GM19023 (cell line): ENCODE results near the gene TAS1R3.

Source experiments
- ATAC-seq: cut with Tn5 transposase; IDR thresholded peaks from one replicate; pipeline ENCODE4 v1.9.1; 2021; ENCODE audit warnings: mild to moderate bottlenecking, moderate library complexity; ENCODE audit not compliant: unreplicated experiment

TAS1R3 gene

DNA sequence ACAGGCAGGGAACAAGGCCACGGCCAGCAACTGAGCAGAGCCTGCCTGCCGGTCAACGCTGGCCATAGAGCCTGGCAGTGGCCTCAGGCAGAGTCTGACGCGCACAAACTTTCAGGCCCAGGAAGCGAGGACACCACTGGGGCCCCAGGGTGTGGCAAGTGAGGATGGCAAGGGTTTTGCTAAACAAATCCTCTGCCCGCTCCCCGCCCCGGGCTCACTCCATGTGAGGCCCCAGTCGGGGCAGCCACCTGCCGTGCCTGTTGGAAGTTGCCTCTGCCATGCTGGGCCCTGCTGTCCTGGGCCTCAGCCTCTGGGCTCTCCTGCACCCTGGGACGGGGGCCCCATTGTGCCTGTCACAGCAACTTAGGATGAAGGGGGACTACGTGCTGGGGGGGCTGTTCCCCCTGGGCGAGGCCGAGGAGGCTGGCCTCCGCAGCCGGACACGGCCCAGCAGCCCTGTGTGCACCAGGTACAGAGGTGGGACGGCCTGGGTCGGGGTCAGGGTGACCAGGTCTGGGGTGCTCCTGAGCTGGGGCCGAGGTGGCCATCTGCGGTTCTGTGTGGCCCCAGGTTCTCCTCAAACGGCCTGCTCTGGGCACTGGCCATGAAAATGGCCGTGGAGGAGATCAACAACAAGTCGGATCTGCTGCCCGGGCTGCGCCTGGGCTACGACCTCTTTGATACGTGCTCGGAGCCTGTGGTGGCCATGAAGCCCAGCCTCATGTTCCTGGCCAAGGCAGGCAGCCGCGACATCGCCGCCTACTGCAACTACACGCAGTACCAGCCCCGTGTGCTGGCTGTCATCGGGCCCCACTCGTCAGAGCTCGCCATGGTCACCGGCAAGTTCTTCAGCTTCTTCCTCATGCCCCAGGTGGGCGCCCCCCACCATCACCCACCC is at the start of gene TAS1R3:
Gene TAS1R3, plus strand, starts transcription at position 213 of the 898 bp plus-strand sequence. Its CDS starts 66 bp downstream, at position 279.
- no peak for ATAC-seq

DNA sequence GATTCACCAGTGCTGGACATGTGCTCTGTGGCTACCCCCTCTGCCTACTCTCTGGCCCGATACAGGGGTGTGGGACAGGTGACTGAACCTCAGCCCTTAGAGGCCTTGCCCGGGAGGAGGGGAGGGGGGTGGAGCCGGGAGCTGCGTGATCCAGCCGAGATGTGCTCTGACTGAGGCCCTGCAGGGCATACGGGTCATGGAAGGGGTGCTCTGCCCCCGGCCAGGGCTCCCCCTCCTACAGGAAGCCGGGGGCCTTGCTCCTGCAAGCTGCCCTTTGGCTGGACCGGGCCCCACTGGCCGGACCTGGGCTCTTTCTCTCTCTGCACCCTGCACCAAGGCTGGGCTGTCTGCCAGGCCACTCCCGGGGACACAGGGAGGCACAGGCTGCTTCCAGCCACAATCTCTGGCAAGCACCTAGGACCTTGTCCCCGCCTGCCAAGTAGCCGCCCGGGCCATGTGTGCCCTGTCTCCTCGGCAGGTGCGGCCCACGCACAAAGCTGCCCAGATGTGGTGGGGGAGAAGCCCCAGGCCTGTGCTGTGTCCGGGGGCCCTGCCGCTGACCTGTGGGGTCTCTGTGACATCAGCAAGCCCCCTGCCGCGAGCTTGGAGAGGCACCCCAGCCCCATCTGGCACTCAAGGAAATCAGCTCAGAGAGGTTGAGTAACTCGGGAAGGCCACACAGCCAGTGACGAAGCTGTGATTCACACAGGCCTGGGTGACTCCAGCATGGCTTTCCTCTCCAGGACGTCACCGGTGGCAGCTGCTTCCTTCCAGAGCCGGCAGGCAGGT is 49.4 kb upstream of the TAS1R3 start:
- ATAC-seq: no peak

DNA sequence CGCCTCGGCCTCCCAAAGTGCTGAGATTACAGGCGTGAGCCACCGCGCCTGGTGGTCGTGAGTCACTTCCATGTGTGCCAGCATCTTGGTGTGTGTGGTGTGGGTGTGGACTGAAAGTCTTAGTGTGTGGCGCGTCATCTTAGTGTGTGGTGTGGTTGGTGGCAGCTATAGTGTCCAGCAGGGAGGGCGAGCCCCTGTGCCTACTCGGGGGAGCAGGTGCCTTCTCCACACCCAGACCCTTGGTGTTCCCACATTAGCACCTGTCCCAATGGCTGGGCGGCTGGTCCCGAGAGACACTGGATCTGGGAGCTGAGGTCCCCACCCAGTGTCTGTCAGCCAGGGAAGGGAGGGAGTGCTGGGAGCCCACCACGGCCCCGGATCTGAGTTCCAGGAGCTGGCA is 48.1 kb upstream of the TAS1R3 start:
- ATAC-seq: no peak

DNA sequence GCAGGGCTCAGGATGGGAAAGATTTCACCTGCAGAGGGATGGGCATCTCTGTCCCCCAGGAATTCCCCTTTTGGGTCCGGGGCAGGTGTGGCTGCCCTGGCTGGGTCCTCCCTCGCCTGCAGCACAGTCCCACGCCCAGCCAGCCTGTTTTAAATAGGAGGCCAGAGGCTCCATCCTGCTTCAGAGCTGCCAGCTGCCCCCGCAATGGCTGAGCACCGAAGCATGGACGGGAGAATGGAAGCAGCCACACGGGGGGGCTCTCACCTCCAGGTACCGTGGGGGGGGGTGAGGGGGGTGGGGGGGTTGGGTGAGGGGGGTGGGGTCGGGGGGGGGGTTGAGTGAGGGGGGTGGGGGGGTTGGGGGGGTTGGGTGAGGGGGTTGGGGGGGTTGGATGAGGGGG is 47.3 kb upstream of the TAS1R3 start:
- ATAC-seq: no peak

DNA sequence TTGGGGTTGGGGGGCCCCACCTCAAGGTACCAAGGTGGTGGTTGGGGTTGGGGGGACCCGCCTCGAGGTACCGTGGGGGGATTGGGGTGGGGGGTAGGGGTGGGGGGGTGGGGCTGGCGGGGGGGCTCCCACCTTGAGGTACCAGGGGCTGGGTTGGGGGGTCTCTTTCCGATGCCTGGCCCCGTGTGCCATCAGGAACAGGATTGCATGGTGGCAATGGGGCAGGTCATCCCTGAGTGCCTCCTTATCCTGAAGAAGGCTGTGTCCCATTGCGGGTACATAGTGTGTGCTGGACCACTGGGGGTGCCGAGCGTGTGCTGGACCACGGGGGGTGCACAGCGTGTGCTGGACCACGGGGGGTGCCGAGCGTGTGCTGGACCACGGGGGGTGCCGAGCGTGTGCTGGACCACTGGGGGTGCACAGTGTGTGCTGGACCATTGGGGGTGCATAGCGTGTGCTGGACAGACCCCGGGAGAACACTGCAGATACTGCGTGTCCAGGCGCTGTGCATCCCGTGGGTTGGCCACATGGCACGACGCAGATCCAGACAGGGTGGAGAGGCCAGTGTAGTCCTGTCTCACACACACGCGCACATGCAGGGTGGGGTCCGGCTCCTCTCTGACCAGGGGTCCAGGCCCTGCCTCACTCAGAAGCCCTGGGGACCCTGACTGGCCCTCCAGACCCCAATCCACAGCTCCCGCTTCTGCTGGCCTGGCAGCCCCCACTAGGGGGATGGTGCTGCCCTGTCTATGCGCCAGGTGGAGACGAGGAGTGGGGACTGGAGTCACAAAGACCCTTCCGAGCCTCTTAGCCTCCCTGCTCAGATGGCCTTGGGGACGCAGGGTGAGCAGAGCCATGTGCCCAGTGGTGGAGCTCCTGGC is 46.6 kb upstream of the TAS1R3 start:
- no peak for ATAC-seq

DNA sequence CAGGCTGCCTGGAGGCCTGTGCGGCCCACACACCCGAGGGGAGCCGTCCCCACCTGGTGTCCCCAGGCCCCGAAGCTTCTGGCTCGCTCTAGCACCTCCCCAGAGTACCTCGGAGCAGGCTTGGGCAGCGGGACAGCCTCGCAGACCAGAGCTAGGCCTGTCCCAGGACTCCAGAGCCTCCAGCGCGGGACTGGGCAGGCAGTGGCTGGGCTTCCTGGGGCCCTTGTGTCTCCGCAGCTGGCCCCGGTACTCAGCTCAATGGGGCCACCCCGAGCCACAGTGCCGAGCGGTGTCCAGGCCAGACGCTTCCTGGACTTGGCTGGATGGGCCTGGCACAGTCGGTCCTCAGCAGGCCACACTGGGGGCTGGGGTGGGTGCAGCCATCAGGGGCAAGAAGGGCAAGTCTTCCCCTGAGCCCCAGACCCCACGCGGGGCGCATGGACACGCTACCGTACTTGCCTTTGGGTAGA is 45.9 kb upstream of the TAS1R3 start:
- ATAC-seq: no peak

DNA sequence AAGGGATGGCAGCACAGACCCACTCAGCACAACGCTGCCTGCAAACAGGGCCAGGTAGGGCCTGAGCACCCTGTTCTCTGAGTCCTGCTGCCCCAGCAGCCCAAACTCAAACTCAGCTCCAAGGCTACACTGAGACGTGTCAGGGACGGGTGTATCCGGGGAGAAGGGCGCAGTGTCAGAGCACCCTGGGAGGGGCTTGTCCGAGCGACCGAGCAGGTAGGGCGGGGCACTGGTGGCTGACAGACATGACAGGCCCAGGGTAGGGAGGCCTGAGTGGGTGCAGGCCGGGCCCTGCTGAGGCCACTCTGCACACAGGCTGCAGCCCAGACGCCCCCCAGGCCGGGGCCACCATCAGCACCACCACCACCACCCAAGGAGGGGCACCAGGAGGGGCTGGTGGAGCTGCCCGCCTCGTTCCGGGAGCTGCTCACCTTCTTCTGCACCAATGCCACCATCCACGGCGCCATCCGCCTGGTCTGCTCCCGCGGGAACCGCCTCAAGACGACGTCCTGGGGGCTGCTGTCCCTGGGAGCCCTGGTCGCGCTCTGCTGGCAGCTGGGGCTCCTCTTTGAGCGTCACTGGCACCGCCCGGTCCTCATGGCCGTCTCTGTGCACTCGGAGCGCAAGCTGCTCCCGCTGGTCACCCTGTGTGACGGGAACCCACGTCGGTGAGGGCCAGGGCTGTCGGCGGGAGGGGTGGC is 45.3 kb upstream of the TAS1R3 start:
- no peak for ATAC-seq

DNA sequence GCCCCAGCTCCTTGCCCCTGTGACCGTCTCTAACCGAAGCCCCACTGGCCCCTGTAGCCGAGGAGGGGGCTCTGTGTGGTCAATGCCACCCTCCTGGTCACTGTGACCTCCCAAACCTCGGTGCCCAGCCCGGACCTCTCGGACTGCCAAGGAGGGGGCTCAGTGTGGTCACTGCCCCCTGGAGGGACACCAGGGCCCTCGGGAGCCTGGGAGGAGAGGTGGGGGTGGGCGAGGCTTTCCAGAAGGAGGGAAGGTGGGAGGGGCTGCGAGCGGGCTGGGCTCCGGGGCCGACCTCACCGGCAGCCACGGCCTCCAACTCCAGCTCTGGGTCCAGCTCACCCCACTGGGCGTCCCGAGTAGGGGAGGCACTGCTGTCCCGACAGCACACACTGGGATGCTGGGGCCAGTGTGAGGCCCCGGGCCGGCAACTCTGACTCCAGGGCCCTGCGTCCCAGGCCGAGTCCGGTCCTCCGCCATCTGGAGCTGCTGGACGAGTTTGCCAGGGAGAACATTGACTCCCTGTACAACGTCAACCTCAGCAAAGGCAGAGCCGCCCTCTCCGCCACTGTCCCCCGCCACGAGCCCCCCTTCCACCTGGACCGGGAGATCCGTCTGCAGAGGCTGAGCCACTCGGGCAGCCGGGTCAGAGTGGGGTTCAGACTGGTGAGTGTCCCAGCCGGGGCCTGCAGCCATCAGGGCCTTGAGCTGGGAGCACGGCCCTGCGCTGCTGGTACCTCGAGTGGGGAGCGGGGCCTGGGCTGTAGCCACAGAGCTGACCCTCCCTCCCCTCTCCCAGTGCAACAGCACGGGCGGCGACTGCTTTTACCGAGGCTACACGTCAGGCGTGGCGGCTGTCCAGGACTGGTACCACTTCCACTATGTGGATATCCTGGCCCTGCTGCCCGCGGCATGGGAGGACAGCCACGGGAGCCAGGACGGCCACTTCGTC is 44.5 kb upstream of the TAS1R3 start:
- ATAC-seq: no peak

DNA sequence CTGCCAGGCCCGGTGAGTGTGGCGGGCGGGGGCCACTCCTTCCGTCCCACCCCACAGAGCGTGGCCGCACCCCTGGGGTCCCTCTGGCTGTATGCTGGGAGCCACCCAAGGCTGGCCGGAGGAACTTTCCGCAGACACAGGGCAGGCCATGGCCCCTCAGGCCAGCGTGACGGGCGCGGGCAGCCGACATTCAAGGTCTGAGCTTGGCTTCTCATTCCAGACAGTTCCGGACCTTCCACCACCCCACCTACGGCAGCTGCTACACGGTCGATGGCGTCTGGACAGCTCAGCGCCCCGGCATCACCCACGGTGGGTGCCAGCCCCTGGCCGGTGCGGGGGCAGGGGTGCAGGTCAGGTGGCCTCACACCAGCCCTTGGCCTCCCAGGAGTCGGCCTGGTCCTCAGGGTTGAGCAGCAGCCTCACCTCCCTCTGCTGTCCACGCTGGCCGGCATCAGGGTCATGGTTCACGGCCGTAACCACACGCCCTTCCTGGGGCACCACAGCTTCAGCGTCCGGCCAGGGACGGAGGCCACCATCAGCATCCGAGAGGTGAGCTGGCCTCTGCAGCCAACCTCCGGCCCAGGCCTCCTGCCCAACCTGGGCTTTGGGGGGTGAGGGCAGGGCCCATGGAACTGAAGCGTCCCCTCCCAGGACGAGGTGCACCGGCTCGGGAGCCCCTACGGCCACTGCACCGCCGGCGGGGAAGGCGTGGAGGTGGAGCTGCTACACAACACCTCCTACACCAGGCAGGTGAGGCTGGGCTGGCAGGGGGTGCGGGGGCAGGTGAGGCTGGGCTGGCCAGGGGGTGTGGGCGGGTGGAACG is 43.6 kb upstream of the TAS1R3 start:
- no peak for ATAC-seq

DNA sequence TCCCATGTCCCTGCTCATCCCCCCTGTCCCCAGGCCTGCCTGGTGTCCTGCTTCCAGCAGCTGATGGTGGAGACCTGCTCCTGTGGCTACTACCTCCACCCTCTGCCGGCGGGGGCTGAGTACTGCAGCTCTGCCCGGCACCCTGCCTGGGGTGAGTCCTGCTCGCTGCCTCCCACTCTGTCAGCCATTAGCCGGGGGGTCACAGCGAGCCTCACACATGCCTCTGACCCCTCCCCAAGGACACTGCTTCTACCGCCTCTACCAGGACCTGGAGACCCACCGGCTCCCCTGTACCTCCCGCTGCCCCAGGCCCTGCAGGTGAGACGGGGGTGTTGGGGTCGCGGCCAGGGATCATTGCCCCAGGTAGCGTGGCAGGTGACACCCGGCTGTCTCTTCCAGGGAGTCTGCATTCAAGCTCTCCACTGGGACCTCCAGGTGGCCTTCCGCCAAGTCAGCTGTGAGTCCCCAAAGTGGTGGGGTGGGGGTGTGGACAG is 40.8 kb upstream of the TAS1R3 start:
- no peak for ATAC-seq

DNA sequence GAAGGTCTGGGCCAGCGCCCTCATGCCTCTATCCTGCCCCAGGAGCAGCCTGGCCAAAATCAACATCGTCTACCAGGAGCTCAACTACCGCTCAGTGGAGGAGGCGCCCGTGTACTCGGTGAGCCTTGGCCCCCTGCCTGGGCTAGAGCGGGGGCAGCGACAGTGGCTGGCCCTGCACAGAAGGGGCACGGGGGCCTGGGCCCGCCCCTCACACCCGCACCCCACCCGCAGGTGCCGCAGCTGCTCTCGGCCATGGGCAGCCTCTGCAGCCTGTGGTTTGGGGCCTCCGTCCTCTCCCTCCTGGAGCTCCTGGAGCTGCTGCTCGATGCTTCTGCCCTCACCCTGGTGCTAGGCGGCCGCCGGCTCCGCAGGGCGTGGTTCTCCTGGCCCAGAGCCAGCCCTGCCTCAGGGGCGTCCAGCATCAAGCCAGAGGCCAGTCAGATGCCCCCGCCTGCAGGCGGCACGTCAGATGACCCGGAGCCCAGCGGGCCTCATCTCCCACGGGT is 40.0 kb upstream of the TAS1R3 start:
- ATAC-seq: no peak

DNA sequence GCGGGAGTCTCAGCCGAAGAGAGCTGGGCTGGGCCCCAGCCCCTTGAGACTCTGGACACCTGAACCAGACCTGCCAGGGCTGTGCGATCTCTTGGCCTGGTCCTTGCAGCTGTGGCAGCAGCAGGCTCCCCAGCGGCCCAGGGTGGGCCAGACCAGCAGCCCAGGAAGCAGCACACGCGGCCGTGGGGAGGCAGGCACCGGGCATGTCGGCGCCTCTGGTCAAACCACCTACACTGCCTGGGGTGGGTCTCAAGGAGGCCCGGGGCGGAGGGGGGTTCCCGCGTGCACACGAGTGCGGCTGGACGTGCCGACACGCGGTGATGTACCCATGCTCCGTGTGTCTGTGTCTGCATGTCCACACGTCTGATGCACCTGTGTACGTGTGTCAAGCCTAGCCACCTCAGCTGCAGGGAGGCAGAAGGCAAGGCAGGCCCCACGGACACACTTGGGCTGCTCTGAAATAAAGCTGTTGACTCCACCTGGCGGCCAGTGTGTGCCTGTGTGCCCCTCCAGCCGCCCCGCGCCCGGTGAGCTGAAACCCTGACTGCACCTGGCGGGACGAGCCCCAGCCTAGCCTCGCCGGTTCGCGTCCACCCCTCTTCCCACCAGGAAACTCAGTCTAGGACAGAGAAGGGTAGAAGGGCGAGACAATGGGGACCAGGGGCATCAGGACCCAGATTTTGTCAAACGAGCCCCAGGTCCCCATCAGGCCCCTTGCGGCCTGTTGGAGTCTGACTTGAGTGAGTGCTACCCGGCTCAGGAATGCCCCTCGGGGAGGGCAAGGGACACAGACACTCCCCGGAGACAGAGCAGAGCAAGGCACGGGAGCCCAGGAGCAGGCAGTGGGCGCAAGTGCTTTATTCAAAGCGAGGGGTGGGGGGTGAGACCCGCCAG is 39.3 kb upstream of the TAS1R3 start:
- ATAC-seq: no peak

DNA sequence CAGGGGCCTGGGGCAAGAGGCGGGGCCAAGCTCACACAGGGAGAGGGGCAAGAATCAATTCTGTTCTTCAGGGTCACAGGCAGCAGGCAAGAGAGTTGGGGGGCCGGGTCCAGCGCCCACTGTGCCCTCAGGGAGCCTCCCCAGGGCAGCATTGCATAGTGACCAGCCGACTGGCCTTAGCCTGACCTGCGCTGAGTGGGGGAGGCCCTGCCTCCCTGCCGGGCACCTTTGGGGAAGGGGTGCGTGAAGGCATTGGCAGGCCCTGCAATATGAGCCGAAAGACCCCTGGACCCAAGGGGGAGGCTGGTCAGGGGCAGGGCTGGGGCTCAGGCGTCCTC is 38.7 kb upstream of the TAS1R3 start:
- ATAC-seq: no peak

DNA sequence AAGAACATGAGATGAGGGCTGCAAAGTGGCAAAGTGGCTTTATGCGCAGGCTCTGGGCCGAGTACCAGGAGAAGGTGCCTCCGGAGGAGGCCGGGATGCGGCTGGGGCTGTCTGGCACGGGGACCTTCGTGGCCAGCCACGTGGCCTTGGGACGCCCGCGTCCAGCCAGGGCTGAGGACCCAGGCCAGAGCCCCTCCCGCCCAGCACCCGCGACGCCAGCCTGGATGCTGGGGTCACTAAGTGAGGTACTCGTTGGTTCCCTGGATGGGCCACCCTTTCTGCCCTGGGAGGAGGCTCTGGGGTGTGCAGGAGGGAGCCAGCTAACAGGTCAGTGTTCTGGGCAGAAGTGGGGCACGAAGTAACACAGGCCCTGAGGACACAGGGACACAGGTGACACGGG is 38.2 kb upstream of the TAS1R3 start:
- ATAC-seq: no peak

DNA sequence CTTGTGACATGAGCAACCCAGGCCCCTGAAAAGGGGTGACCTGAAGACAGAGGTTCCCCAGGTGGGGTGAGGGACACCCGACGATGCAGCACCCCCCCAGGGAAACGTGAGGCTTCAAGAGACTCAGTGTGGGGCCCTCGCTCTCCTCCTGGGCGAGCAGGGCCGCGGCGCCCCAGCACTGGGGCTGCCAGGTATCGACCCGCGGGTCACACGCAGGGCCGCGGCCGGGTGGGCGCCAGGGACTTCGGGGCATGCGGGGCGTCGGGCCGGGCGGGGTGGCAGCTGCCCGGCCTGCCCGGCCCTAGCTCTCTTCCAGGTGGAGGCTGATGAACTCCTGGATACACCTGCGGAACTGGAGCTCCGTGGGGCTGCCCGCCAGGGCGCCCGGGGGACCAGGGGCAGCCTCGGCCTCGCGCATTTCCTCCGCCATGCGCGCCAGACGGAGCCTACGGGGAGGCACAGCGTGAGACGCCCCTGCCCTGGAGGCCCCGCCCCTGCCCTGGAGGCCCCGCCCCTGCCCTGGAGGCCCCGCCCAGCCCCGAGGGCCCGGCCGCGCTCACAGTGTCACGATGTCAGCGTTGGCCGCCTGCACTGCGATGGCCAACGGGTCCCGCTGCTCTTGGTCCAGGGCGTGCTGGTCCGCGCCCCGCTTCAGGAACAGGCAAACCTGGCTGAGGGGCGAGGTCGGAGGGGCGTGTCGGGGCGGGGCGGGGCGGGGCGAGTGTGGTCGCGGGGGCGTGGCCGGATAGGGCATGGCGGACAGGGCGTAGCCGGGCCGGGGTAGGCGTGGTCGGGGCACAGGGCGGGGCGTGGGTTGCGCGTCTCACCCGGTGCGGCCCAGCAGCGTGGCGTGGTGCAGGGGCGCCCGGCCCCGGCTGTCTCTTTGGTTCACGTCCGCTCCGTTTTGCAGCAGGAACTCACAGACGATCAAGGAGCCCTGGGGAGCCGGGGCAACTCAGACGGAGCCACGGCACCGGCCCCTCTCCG is 37.5 kb upstream of the TAS1R3 start:
- no peak for ATAC-seq
